ENCODE measurements around the gene NOL3.

The NOL3 gene

GRCh38 chr16:67154578-67155294, 15.6 kb upstream of the NOL3 start:
- in situ Hi-C loops (cut with HindIII; ENCODE audit: low sequenced_read_pairs): no loop called here

GRCh38 chr16:67155295-67156142, 14.8 kb upstream of the NOL3 start:
- in situ Hi-C loops (cut with HindIII; ENCODE audit: low sequenced_read_pairs): no loop called here

- in situ Hi-C loops (cut with HindIII; ENCODE audit: low sequenced_read_pairs): no loop called here
These were observed 14.0 kb upstream of the NOL3 start for GRCh38 chr16:67156143-67156844.

- in situ Hi-C loops (cut with HindIII; ENCODE audit: low sequenced_read_pairs): no loop called here
These were observed 13.1 kb upstream of the NOL3 start for GRCh38 chr16:67157106-67157748.

GRCh38 chr16:67157892-67158635, 12.3 kb upstream of the NOL3 start:
- in situ Hi-C loops (cut with HindIII; ENCODE audit: low sequenced_read_pairs): no loop called here

- in situ Hi-C loops (cut with HindIII; ENCODE audit: low sequenced_read_pairs): no loop called here
These were observed 11.4 kb upstream of the NOL3 start for GRCh38 chr16:67158637-67159600.

- in situ Hi-C loops (cut with HindIII; ENCODE audit: low sequenced_read_pairs): no loop called here
These were observed 8.7 kb upstream of the NOL3 start for GRCh38 chr16:67161595-67162058.

- in situ Hi-C loops (cut with HindIII; ENCODE audit: low sequenced_read_pairs): no loop called here
These were observed 7.7 kb upstream of the NOL3 start for GRCh38 chr16:67162506-67163163.

GRCh38 chr16:67163164-67163998, 7.0 kb upstream of the NOL3 start:
- in situ Hi-C loops (cut with HindIII; ENCODE audit: low sequenced_read_pairs): no loop called here

GRCh38 chr16:67163999-67164558, 6.3 kb upstream of the NOL3 start:
- in situ Hi-C loops (cut with HindIII; ENCODE audit: low sequenced_read_pairs): no loop called here

GRCh38 chr16:67164599-67165061, 5.7 kb upstream of the NOL3 start, which contains the start of gene HSF4:
TSS of gene HSF4 (plus strand) at chr16:67164745. CDS start at chr16:67164812, 67 bp downstream.
- in situ Hi-C loops (cut with HindIII; ENCODE audit: low sequenced_read_pairs): no loop called here

GRCh38 chr16:67165121-67166078, 4.9 kb upstream of the NOL3 start:
- in situ Hi-C loops (cut with HindIII; ENCODE audit: low sequenced_read_pairs): no loop called here

GRCh38 chr16:67166110-67166547, 4.2 kb upstream of the NOL3 start:
- in situ Hi-C loops (cut with HindIII; ENCODE audit: low sequenced_read_pairs): no loop called here

GRCh38 chr16:67166598-67167168, 3.7 kb upstream of the NOL3 start:
- in situ Hi-C loops (cut with HindIII; ENCODE audit: low sequenced_read_pairs): no loop called here

- in situ Hi-C loops (cut with HindIII; ENCODE audit: low sequenced_read_pairs): no loop called here
These were observed 2.8 kb upstream of the NOL3 start for GRCh38 chr16:67167588-67167987.

- in situ Hi-C loops (cut with HindIII; ENCODE audit: low sequenced_read_pairs): no loop called here
These were observed 1.3 kb upstream of the NOL3 start for GRCh38 chr16:67169011-67169451.

Measured in DLD1 (cell line).